Muscle layer of duodenum (tissue), 2 donors: Measurements from ENCODE around the gene SLX4IP.
"Not testable (repeated sequence)": the region's sequence is repeated elsewhere in the genome, so short reads cannot be mapped to it uniquely, and the experiment has no call there.

Experiments
- H3K27ac ChIP-seq: one replicate; pipeline ENCODE4 v1.7.0; 2013; ENCODE audit warnings: mild to moderate bottlenecking, low read length
- H3K27me3 ChIP-seq: one replicate; pipeline ENCODE4 v1.7.0; 2013; ENCODE audit warnings: low read depth, mild to moderate bottlenecking, control low read depth, low read length
- H3K36me3 ChIP-seq, 2 donors: one replicate each; pipeline ENCODE4 v1.7.0; 2013; ENCODE audit warnings: low read length in 2 of 2, control low read depth in 1 of 2, mild to moderate bottlenecking in 1 of 2; ENCODE audit not compliant: insufficient read depth in 2 of 2, control insufficient read depth in 1 of 2
- H3K4me1 ChIP-seq, 2 donors: one replicate each; pipeline ENCODE4 v1.7.0; 2013; ENCODE audit warnings: low read length in 2 of 2, mild to moderate bottlenecking in 2 of 2, control low read depth in 1 of 2, moderate library complexity in 1 of 2; ENCODE audit not compliant: insufficient read depth in 2 of 2, control insufficient read depth in 1 of 2
- H3K4me3 ChIP-seq, 2 donors: one replicate each; pipeline ENCODE4 v1.7.0; 2013; ENCODE audit warnings: low read length in 2 of 2, low read depth in 1 of 2, mild to moderate bottlenecking in 1 of 2
- H3K9me3 ChIP-seq, 2 donors: one replicate each; pipeline ENCODE4 v1.7.0; 2013; ENCODE audit warnings: low read length in 2 of 2, control low read depth in 1 of 2, mild to moderate bottlenecking in 1 of 2; ENCODE audit not compliant: control insufficient read depth in 1 of 2
- donor health status: healthy.

Gene SLX4IP

GRCh38 chr20:10603378-10603777, 168.3 kb downstream of the SLX4IP start:
- Histone ChIP-seq H3K27me3 (no peaks in the 10 kb centered on the region), H3K36me3 (peaks cover 0 to 5% of the 10 kb centered on the region in 2 donors), H3K4me1 (no peaks in the 10 kb centered on the region), H3K4me3 (no peak overlapping the region), H3K9me3 (no peaks in the 10 kb centered on the region), H3K27ac (peak overlapping the region; percentile 27)

- H3K9me3 ChIP-seq = no peaks in the 10 kb centered on the region
- H3K36me3 ChIP-seq = peaks cover 0 to 5% of the 10 kb centered on the region in 2 donors
- no peaks in the 10 kb centered on the region for H3K27me3 ChIP-seq
- peak overlapping the region; percentile 27 for H3K27ac ChIP-seq
- H3K4me1 ChIP-seq = peaks cover 0 to 4% of the 10 kb centered on the region in 2 donors
- no peak overlapping the region for H3K4me3 ChIP-seq
Observed at GRCh38 chr20:10603971-10604864, 169.1 kb downstream of the SLX4IP start.

GRCh38 chr20:10604865-10605440, 169.8 kb downstream of the SLX4IP start:
- Histone ChIP-seq H3K9me3 (no peaks in the 10 kb centered on the region), H3K27ac (peak overlapping the region; percentile 7), H3K4me3 (no peak overlapping the region), H3K27me3 (no peaks in the 10 kb centered on the region), H3K36me3 (peaks cover 0 to 5% of the 10 kb centered on the region in 2 donors), H3K4me1 (peaks cover 0 to 4% of the 10 kb centered on the region in 2 donors)

- H3K27ac ChIP-seq = peak overlapping the region; percentile 7
Observed at GRCh38 chr20:10605547-10606195, 170.6 kb downstream of the SLX4IP start.

GRCh38 chr20:10609276-10609675, 174.2 kb downstream of the SLX4IP start:
- no peaks in the 10 kb centered on the region for H3K27me3 ChIP-seq
- H3K36me3 ChIP-seq = peaks cover 0 to 3% of the 10 kb centered on the region in 2 donors
- H3K9me3 ChIP-seq = no peaks in the 10 kb centered on the region
- peak overlapping the region; percentile 74 for H3K27ac ChIP-seq
- H3K4me1 ChIP-seq = peaks cover 0 to 4% of the 10 kb centered on the region in 2 donors
- no peak overlapping the region for H3K4me3 ChIP-seq

More at GRCh38 chr20:10605547-10606195, 170.6 kb downstream of the SLX4IP start:
- Histone ChIP-seq H3K27me3 (no peaks in the 10 kb centered on the region), H3K4me3 (no peak overlapping the region), H3K36me3 (peaks cover 0 to 5% of the 10 kb centered on the region in 2 donors), H3K4me1 (peaks cover 0 to 4% of the 10 kb centered on the region in 2 donors), H3K9me3 (no peaks in the 10 kb centered on the region)

- Histone ChIP-seq H3K27ac (peak overlapping the region; percentile 74), H3K4me1 (peaks cover 0 to 4% of the 10 kb centered on the region in 2 donors), H3K4me3 (no peak overlapping the region)
Observed at GRCh38 chr20:10609770-10610169, 174.7 kb downstream of the SLX4IP start.

GRCh38 chr20:10610251-10610650, 175.1 kb downstream of the SLX4IP start:
- no peaks in the 10 kb centered on the region for H3K9me3 ChIP-seq
- no peaks in the 10 kb centered on the region for H3K36me3 ChIP-seq
- no peak overlapping the region for H3K27ac ChIP-seq
- H3K4me3 ChIP-seq = no peak overlapping the region
- no peaks in the 10 kb centered on the region for H3K27me3 ChIP-seq
- H3K4me1 ChIP-seq = peaks cover 0 to 4% of the 10 kb centered on the region in 2 donors

More at GRCh38 chr20:10609770-10610169, 174.7 kb downstream of the SLX4IP start:
- no peaks in the 10 kb centered on the region for H3K9me3 ChIP-seq
- no peaks in the 10 kb centered on the region for H3K27me3 ChIP-seq
- no peaks in the 10 kb centered on the region for H3K36me3 ChIP-seq

- Histone ChIP-seq H3K27me3 (no peaks in the 10 kb centered on the region), H3K4me3 (no peak overlapping the region), H3K36me3 (no peaks in the 10 kb centered on the region), H3K9me3 (no peaks in the 10 kb centered on the region), H3K27ac (no peak overlapping the region), H3K4me1 (peaks cover 0 to 4% of the 10 kb centered on the region in 2 donors)
Observed at GRCh38 chr20:10611357-10611756, 176.3 kb downstream of the SLX4IP start.

GRCh38 chr20:10613426-10613825, 178.3 kb downstream of the SLX4IP start:
- H3K9me3 ChIP-seq, H3K36me3 ChIP-seq, H3K27ac ChIP-seq, H3K4me1 ChIP-seq, H3K4me3 ChIP-seq, H3K27me3 ChIP-seq: not testable (repeated sequence)

- no peaks in the 10 kb centered on the region for H3K36me3 ChIP-seq
Observed at GRCh38 chr20:10613911-10614310, 178.8 kb downstream of the SLX4IP start.

GRCh38 chr20:10616212-10616611, 181.1 kb downstream of the SLX4IP start:
- Histone ChIP-seq H3K9me3 (no peaks in the 10 kb centered on the region), H3K27ac (no peak overlapping the region), H3K4me3 (no peak overlapping the region), H3K36me3 (no peaks in the 10 kb centered on the region), H3K4me1 (no peaks in the 10 kb centered on the region), H3K27me3 (no peaks in the 10 kb centered on the region)

More at GRCh38 chr20:10613911-10614310, 178.8 kb downstream of the SLX4IP start:
- Histone ChIP-seq H3K9me3 (no peaks in the 10 kb centered on the region), H3K4me1 (peaks cover 0 to 3% of the 10 kb centered on the region in 2 donors), H3K27me3 (no peaks in the 10 kb centered on the region), H3K4me3 (no peak overlapping the region), H3K27ac (no peak overlapping the region)
